CD4-positive, alpha-beta T cell treated with Interleukin-12 subunit alpha and Interleukin-12 subunit beta, for 1 hour (primary cell): Measurements from ENCODE around the gene OXSR1.
"Not testable (repeated sequence)": the region's sequence is repeated elsewhere in the genome, so short reads cannot be mapped to it uniquely, and the experiment has no call there.

Experiments
- DNase-seq: peaks from one replicate; pipeline ENCODE4 v3.0.0-alpha.2; 2020

Gene OXSR1

GRCh38 chr3:38128303-38128655, 37.1 kb upstream of the OXSR1 start:
- DNase-seq, result no peak

DNA sequence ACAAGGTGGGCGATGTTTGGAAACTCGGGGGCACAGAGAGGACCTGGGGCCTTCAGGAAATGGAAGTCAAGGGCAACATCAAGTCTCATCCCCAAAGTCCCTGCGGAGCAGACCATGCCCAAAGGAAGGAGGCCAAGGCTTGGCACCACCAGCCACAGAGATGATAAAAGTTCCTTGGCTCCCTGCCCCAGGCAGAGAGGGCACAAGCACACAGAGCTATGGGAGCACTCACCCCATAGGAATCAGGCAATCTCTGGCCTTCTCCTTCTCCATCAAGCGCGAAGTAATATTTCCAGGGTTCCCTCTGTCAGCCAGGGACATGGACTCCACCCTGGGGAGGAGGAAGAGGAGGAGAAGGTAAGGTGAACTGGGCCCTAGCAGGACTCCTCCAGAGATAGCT, 36.3 kb upstream of the OXSR1 start:
- DNase-seq, result no peak

GRCh38 chr3:38130631-38131065, 34.7 kb upstream of the OXSR1 start:
- DNase-seq, result no peak

DNA sequence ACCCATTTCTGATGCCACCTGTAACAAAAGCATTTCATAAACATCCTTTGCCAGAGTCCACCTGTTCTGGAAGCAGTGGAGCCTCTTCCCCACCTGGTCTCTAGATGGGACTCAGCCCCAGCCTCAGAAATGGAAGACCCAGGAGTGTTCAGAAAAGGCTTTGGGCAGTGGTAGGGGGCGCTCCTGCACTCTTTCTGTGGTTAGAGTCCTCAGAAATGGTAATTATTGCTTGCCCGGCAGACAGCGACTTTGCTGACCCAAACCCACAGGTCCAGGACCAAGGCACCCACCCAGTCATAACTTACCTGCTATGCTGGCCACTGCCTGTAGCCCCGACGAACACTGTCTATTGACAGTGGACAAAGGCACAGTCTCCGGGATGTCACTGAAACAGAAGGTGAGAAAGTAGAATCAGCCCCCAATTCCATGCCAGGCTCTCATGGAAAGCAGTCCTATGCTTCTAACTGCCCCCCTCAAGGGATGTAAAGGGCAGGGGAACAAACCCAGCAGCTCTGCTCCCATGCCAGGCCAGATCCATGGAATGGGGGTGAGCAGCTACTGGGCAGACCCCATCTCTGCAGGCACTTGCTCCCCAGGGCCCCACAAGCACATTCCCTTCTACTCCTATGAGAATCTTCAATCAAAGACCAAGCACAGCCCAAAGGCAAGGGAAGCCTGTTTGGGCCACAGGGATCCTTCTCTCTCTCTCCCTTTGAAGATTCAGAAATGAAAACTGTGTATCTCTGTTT, 33.5 kb upstream of the OXSR1 start:
- peak; percentile 30 for DNase-seq

DNA sequence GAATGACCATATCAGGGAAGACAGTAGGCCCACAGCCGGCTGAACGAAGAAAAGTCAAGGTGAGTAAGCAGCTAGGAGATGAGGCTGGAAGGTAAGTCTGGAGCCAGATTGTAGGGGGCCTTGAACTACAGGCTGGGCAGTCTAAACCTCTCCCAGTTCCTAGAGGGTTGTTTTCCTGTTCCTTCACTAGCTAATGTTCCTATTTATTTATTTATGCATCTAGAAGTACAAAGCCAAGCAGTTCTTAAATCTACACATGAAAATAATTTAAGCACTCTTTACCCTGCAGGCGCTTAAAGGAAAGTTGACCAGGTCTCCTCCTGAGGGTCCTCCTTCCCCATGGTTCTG, 32.2 kb upstream of the OXSR1 start:
- DNase-seq, result no peak

- no peak for DNase-seq
Measured at GRCh38 chr3:38133557-38134405, 31.6 kb upstream of the OXSR1 start.

DNA sequence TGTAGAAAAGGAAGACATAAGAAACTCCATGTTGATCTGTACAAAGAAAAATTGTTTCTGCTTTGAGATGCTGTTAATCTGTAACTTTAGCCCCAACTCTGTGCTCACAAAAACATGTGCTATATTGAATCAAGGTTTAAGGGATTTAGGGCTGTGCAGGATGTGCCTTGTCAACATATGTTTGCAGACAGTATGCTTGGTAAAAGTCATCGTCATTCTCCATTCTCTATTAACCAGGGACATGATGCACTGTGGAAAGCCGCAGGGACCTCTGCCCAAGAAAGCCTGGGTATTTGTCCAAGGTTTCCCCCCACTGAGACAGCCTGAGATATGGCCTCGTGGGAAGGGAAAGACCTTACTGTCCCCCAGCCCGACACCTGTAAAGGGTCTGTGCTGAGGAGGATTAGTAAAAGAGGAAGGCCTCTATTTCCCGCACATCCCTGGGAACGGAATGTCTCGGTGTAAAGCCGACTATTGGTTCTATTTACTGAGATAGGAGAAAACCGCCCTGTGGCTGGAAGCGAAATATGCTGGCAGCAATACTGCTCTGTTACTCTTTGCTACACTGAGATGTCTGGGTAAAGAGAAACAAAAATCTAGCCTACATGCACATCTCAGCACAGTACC, 30.7 kb upstream of the OXSR1 start:
- not testable (repeated sequence) for DNase-seq

- peak; percentile 42 for DNase-seq
Measured at GRCh38 chr3:38135621-38136277, 29.6 kb upstream of the OXSR1 start.

DNA sequence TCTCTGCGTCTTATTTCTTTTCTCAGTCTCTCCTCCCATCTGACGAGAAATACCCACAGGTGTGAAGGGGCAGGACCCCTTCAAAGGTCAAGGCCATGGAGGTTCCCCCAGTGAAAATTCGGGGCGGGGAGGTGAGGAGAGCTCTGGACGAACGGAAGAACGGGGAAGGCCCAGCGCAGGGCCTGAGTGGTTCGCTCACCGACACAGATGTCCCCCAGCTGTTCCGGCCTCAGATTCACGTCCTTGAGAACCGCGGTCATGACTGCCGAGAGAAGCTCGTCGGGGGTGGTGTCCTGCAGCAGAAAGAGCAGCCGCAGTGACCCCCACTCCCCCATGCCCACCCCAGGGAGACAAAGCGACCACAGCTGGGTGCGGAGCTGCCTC, 29.0 kb upstream of the OXSR1 start:
- DNase-seq, result no peak

- DNase-seq, result peak; percentile 98
Measured at GRCh38 chr3:38136777-38137614, 28.3 kb upstream of the OXSR1 start, which contains the start of gene ACAA1. ACAA1 (minus strand) TSS chr3:38137127; CDS start chr3:38137035, 92 bp downstream.

- peak; percentile 24 for DNase-seq
Measured at GRCh38 chr3:38137615-38138348, 27.6 kb upstream of the OXSR1 start.

- DNase-seq, result peak; percentile 82
Measured at GRCh38 chr3:38138349-38139190, 26.8 kb upstream of the OXSR1 start, which contains the start of gene MYD88. MYD88 (plus strand) TSS chr3:38138661; CDS start chr3:38138701, 40 bp downstream.

DNA sequence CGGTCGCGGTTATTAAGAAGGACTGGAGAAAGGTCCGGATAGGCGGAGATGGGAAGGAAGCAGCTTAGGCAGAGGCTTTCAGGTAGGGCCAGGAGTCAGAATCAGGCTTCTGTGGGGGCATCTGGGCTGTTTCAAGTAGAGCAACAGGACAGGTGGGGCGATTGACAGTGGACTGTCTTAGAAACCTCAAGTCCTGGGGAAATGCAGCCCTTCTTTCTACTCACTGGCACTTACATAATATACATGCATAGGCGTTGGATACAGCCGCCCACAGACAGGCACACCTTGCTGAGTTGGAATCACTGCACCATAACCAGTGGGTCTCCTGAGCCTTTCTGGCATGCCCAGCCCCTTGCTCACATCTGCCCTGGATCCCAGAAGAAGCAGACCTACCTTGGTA, 26.1 kb upstream of the OXSR1 start:
- no peak for DNase-seq

DNA sequence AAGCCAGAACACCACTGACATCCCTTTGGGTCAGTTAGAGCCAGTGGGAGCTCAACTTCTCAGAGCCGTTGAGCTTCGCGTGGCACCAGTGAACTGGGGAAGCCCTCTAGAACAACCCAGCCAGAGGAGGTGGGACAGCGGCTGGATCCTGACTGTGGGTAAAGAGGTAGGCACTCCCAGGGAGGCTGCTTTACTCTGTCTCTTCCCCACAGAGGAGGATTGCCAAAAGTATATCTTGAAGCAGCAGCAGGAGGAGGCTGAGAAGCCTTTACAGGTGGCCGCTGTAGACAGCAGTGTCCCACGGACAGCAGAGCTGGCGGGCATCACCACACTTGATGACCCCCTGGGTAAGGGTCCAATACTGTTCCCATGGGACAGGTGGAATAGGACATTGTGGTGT, 25.7 kb upstream of the OXSR1 start:
- no peak for DNase-seq

- no peak for DNase-seq
Measured at GRCh38 chr3:38140326-38141172, 24.8 kb upstream of the OXSR1 start.

- no peak for DNase-seq
Measured at GRCh38 chr3:38141173-38141951, 24.0 kb upstream of the OXSR1 start.

DNA sequence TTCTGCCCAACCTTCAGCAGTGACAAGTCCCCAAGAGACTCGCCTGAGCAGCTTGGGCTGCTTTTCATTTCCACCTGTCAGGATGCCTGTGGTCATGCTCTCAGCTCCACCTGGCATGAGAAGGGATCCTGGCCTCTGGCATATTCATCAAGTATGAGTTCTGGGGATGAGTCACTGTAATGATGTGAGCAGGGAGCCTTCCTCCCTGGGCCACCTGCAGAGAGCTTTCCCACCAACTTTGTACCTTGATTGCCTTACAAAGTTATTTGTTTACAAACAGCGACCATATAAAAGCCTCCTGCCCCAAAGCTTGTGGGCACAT, 23.4 kb upstream of the OXSR1 start:
- no peak for DNase-seq

GRCh38 chr3:38142959-38143358, 22.4 kb upstream of the OXSR1 start:
- DNase-seq, result no peak

GRCh38 chr3:38143511-38143910, 21.8 kb upstream of the OXSR1 start:
- no peak for DNase-seq
